Measurements from ENCODE around the gene MRPL10. TPM values are rescaled to one million over a fixed set of nuclear protein-coding genes. Genes with fewer than 3 reads are reported as not detected.

The MRPL10 gene
- total RNA-seq, 1 donor from 2014 or later = 53.5 TPM

GRCh38 chr17:47806026-47806912, 25.1 kb downstream of the MRPL10 start:
- DNase-seq (no peak), ATAC-seq (ENCODE audit: poor library complexity) (no peak)
- intact Hi-C loops (cut with DNase I) = no loop called here

GRCh38 chr17:47804461-47804860, 26.9 kb downstream of the MRPL10 start:
- ATAC-seq (ENCODE audit: poor library complexity) (no peak), DNase-seq (no peak)
- intact Hi-C loops (cut with DNase I) = no loop called here

GRCh38 chr17:47803751-47804150, 27.6 kb downstream of the MRPL10 start:
- no peak for DNase-seq
- intact Hi-C loops (cut with DNase I) = no loop called here
- ATAC-seq (ENCODE audit: poor library complexity) = no peak

GRCh38 chr17:47803201-47803600, 28.1 kb downstream of the MRPL10 start:
- intact Hi-C loops (cut with DNase I) = no loop called here
- ATAC-seq (ENCODE audit: poor library complexity) (no peak), DNase-seq (no peak)

- no peak for DNase-seq
- peak; percentile 68 for ATAC-seq (ENCODE audit: poor library complexity)
- intact Hi-C loops (cut with DNase I) = no loop called here
These were observed 28.9 kb downstream of the MRPL10 start for GRCh38 chr17:47802341-47803022.

GRCh38 chr17:47801906-47802305, 29.4 kb downstream of the MRPL10 start:
- ATAC-seq (ENCODE audit: poor library complexity) = no peak
- no peak for DNase-seq
- intact Hi-C loops (cut with DNase I) = no loop called here

GRCh38 chr17:47801176-47801765, 30.1 kb downstream of the MRPL10 start:
- ATAC-seq (ENCODE audit: poor library complexity) = no peak
- intact Hi-C loops (cut with DNase I) = no loop called here
- no peak for DNase-seq

GRCh38 chr17:47800686-47801085, 30.7 kb downstream of the MRPL10 start:
- ATAC-seq (ENCODE audit: poor library complexity) = no peak
- intact Hi-C loops (cut with DNase I) = no loop called here
- no peak for DNase-seq

- DNase-seq = no peak
- no peak for ATAC-seq (ENCODE audit: poor library complexity)
- intact Hi-C loops (cut with DNase I) = no loop called here
These were observed 33.5 kb downstream of the MRPL10 start for GRCh38 chr17:47797797-47798196.

- intact Hi-C loops (cut with DNase I) = no loop called here
- ATAC-seq (ENCODE audit: poor library complexity) (no peak), DNase-seq (no peak)
These were observed 38.4 kb downstream of the MRPL10 start for GRCh38 chr17:47792979-47793378.

- no peak for ATAC-seq (ENCODE audit: poor library complexity)
- intact Hi-C loops (cut with DNase I) = no loop called here
- no peak for DNase-seq
These were observed 38.9 kb downstream of the MRPL10 start for GRCh38 chr17:47792457-47792856.

- intact Hi-C loops (cut with DNase I) = no loop called here
- DNase-seq (no peak), ATAC-seq (ENCODE audit: poor library complexity) (no peak)
These were observed 40.3 kb downstream of the MRPL10 start for GRCh38 chr17:47791025-47791424.

- peak; percentile 67 for DNase-seq
- peak; percentile 95 for ATAC-seq (ENCODE audit: poor library complexity)
- intact Hi-C loops (cut with DNase I) = no loop called here
These were observed 41.5 kb downstream of the MRPL10 start for GRCh38 chr17:47789611-47790561.

- DNase-seq (no peak), ATAC-seq (ENCODE audit: poor library complexity) (no peak)
- intact Hi-C loops (cut with DNase I) = no loop called here
These were observed 45.7 kb downstream of the MRPL10 start for GRCh38 chr17:47785538-47786123.

GRCh38 chr17:47781397-47781796, 49.9 kb downstream of the MRPL10 start:
- no peak for DNase-seq
- no peak for ATAC-seq (ENCODE audit: poor library complexity)

GRCh38 chr17:47778184-47778635, 53.1 kb downstream of the MRPL10 start:
- DNase-seq = no peak
- intact Hi-C loops (cut with DNase I) = no loop called here
- ATAC-seq (ENCODE audit: poor library complexity) = no peak

More at GRCh38 chr17:47781397-47781796, 49.9 kb downstream of the MRPL10 start:
- intact Hi-C loops (cut with DNase I) = no loop called here

- peak; percentile 60 for ATAC-seq (ENCODE audit: poor library complexity)
- intact Hi-C loops (cut with DNase I) = no loop called here
- DNase-seq = no peak
These were observed 54.8 kb downstream of the MRPL10 start for GRCh38 chr17:47776330-47777197.
